Activated CD8-positive, alpha-beta T cell treated with anti-CD3 and anti-CD28 coated beads for 36 hours (primary cell): ENCODE results near the gene GDF15. TPM values are rescaled to one million over a fixed set of nuclear protein-coding genes. Genes with fewer than 3 reads are reported as not detected.
A peak's percentile ranks its signal among the peaks of the same experiment; 100 is the strongest.
"Not testable (repeated sequence)": the region's sequence is repeated elsewhere in the genome, so short reads cannot be mapped to it uniquely, and the experiment has no call there.

ENCODE experiments used
- ATAC-seq: fragments of 200-7000 bp; cut with Tn5 transposase; one replicate; pipeline ENCODE4 v1.10.0; 2021; ENCODE audit warnings: mild to moderate bottlenecking, moderate library complexity
- CTCF ChIA-PET: fragments of 350-600 bp; sonication (Branson Sonifier 250); formaldehyde crosslinking; loops from one replicate; lab custom pipeline; 2021; ENCODE audit warnings: antibody characterized with exemption; lab: Charles Lee
- POLR2A ChIA-PET: fragments of 350-600 bp; sonication (Branson Sonifier 250); formaldehyde crosslinking; loops from one replicate; lab custom pipeline; 2021; ENCODE audit warnings: antibody characterized with exemption; lab: Charles Lee
- DNase-seq: peaks from one replicate; pipeline ENCODE4 v3.0.0-alpha.2; 2020
- H3K27ac Mint-ChIP-seq: one replicate; pipeline ENCODE4 v1.8.0; 2021; ENCODE audit warnings: mild to moderate bottlenecking, mixed read lengths
- H3K27me3 Mint-ChIP-seq: one replicate; pipeline ENCODE4 v1.8.0; 2021; ENCODE audit warnings: mixed read lengths
- H3K36me3 Mint-ChIP-seq: one replicate; pipeline ENCODE4 v1.8.0; 2021; ENCODE audit warnings: low read depth, mixed read lengths
- H3K4me1 Mint-ChIP-seq: one replicate; pipeline ENCODE4 v1.8.0; 2021; ENCODE audit warnings: low read depth, mixed read lengths
- H3K4me3 Mint-ChIP-seq: one replicate; pipeline ENCODE4 v1.8.0; 2021; ENCODE audit warnings: mild to moderate bottlenecking, moderate library complexity, mixed read lengths
- H3K9me3 Mint-ChIP-seq: one replicate; pipeline ENCODE4 v1.8.0; 2021; ENCODE audit warnings: mixed read lengths
- intact Hi-C: fragments of 100-400 bp; cut with micrococcal nuclease; formaldehyde crosslinking; loops from one replicate; pipeline ENCODE4 v1.10.0; 2022
- total RNA-seq, 2 experiments: library from RNA; stranded (reverse); gene quantifications; one replicate each; pipeline ENCODE4 v1.2.3, GENCODE V29; 2021
- TF ChIP-seq, protein P1 (sequence below): fragments of 200-600 bp; IDR thresholded peaks from one replicate; pipeline ENCODE4 v1.8.0; 2022; ENCODE audit warnings: antibody characterized with exemption, mild to moderate bottlenecking

GDF15 gene
- total RNA-seq, 2 experiments from 2014 or later, result not detected

DNA sequence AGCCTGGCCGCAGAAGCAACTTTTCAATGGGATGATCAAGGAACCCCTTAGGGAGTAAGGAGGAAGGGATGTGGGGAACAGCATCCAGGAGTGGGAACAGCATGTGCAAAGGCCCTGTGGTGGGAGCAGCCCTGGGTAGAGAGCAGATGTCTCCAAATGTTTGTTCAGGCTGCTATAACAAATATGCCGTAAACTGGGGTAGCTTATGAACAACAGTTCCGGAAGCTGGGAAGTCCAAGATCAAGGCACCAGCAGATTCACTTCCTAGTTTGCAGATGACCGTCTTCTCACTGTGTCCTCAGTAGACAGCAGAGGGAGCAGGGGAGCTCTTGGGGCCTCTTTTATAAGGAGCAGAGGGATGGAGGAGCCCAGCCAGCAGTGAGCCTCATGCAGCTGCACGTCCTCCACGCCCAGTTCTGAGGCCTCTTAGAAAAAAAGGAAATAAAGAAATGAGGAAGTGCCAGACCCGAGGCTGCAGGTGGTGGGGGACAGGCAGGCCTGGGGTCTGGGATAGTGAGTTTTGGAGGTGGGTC lies 15.7 kb downstream of the GDF15 start:
- ChIA-PET CTCF (interaction anchor here (0.9 to 2.2 kb wide), 5 partner anchors 9 to 42 kb away, joined by 3 to 10 read pairs (median 4); no protein-coding TSS in a partner anchor), POLR2A (no interaction called here)
- H3K4me3 Mint-ChIP-seq, result no peak overlapping the region
- TF ChIP-seq, protein P1, sequence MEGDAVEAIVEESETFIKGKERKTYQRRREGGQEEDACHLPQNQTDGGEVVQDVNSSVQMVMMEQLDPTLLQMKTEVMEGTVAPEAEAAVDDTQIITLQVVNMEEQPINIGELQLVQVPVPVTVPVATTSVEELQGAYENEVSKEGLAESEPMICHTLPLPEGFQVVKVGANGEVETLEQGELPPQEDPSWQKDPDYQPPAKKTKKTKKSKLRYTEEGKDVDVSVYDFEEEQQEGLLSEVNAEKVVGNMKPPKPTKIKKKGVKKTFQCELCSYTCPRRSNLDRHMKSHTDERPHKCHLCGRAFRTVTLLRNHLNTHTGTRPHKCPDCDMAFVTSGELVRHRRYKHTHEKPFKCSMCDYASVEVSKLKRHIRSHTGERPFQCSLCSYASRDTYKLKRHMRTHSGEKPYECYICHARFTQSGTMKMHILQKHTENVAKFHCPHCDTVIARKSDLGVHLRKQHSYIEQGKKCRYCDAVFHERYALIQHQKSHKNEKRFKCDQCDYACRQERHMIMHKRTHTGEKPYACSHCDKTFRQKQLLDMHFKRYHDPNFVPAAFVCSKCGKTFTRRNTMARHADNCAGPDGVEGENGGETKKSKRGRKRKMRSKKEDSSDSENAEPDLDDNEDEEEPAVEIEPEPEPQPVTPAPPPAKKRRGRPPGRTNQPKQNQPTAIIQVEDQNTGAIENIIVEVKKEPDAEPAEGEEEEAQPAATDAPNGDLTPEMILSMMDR, result no peak
- ATAC-seq (peak; percentile 42), DNase-seq (peak; percentile 21)
- H3K4me1 Mint-ChIP-seq, result no peaks in the 10 kb centered on the region
- no peaks in the 10 kb centered on the region for H3K9me3 Mint-ChIP-seq
- H3K27ac Mint-ChIP-seq, result no peak overlapping the region
- intact Hi-C loops, result no loop called here
- H3K36me3 Mint-ChIP-seq, result no peaks in the 10 kb centered on the region
- peaks cover 8% of the 10 kb centered on the region for H3K27me3 Mint-ChIP-seq

DNA sequence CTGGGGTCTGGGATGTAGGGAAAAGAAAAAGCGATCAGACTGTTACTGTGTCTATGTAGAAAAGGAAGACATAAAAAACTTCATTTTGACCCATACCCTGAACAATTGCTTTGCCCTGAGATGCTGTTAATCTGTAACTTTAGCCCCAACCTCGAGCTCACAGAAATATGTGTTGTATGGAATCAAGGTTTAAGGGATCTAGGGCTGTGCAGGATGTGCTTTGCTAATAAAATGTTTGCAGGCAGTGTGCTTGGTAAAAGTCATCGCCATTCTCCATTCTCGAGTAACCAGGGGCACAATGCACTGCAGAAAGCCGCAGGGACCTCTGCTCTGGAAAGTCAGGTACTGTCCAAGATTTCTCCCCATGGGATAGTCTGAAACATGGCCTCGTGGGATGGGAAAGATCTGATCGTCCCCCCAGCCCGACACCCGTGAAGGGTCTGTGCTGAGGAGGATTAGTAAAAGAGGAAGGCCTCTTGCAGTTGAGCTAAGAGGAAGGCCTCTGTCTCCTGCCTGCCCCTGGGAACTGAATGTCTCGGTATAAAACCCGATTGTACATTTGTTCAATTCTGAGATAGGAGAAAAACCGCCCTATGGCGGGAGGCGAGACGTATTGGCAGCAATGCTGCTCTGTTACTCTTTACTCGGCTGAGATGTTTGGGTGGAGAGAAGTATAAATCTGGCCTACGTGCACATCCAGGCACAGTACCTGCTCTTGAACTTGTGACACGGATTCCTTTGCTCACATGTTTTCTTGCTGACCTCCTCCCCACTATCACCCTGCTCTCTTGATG lies 16.7 kb downstream of the GDF15 start:
- CTCF ChIA-PET, result interaction anchor here (1.2 to 2.2 kb wide), 3 partner anchors 8 to 43 kb away, joined by 3 to 10 read pairs (median 3); no protein-coding TSS in a partner anchor
- ATAC-seq, result not testable (repeated sequence)

GRCh38 chr19:18405754-18406153 lies 19.8 kb downstream of the GDF15 start:
- DNase-seq, ATAC-seq, H3K4me1 Mint-ChIP-seq, H3K9me3 Mint-ChIP-seq, H3K27ac Mint-ChIP-seq, H3K36me3 Mint-ChIP-seq, H3K4me3 Mint-ChIP-seq, intact Hi-C loops, H3K27me3 Mint-ChIP-seq: not testable (repeated sequence)
- ChIA-PET CTCF (interaction anchor here (0.7 to 2.6 kb wide), 2 partner anchors 13 to 17 kb away, joined by 3 to 12 read pairs; partner anchors contain the start of gene SSBP4), POLR2A (interaction anchor here (0.6 kb wide), 1 partner anchor 13 kb away, joined by 5 read pairs; no protein-coding TSS in a partner anchor)

More for the DNA sequence above, 16.7 kb downstream of the GDF15 start:
- H3K4me3 Mint-ChIP-seq, intact Hi-C loops, H3K27me3 Mint-ChIP-seq, POLR2A ChIA-PET, H3K27ac Mint-ChIP-seq, H3K4me1 Mint-ChIP-seq, H3K9me3 Mint-ChIP-seq, H3K36me3 Mint-ChIP-seq, DNase-seq: not testable (repeated sequence)

- Mint-ChIP-seq H3K36me3 (no peaks in the 10 kb centered on the region), H3K4me3 (no peak overlapping the region), H3K9me3 (no peaks in the 10 kb centered on the region), H3K27ac (no peak overlapping the region), H3K4me1 (peaks cover 5% of the 10 kb centered on the region), H3K27me3 (peaks cover 3% of the 10 kb centered on the region)
- no peak for DNase-seq
- ATAC-seq, result no peak
- CTCF ChIA-PET, result interaction anchor here (0.8 to 1.5 kb wide), 2 partner anchors 19 to 127 kb away, joined by 3 read pairs; no protein-coding TSS in a partner anchor
- TF ChIP-seq, protein P1, result no peak
- intact Hi-C loops, result no loop called here
- POLR2A ChIA-PET, result no interaction called here
These were observed 20.8 kb downstream of the GDF15 start for GRCh38 chr19:18406749-18407148.

DNA sequence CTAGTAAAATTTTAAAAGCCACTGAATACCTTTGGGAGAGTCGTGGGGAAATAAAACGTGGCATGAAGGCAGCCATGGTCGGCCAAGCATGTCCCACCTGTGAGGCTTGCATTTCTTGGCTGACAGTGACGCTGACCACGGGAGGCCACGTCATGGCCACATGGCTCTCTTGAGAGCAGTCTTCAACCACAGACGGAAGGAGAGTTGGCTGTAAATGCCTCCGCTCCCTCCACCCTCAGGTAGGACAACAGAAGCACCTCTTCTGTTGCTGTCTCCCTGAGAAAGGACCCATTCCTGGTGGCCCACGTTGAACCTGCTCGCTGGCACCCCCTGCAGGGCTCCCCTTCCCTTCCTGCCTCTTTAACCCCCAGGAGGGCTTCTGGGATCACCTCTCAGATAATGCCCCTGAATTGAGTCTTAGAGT lies 22.1 kb downstream of the GDF15 start:
- peak; percentile 40 for ATAC-seq
- Mint-ChIP-seq H3K4me1 (peaks cover 5% of the 10 kb centered on the region), H3K36me3 (no peaks in the 10 kb centered on the region), H3K27me3 (peaks cover 6% of the 10 kb centered on the region), H3K4me3 (no peak overlapping the region), H3K9me3 (no peaks in the 10 kb centered on the region), H3K27ac (no peak overlapping the region)
- intact Hi-C loops, result no loop called here
- TF ChIP-seq, protein P1, result peak; percentile 58
- peak; percentile 62 for DNase-seq
- ChIA-PET CTCF (no interaction called here), POLR2A (no interaction called here)
